BE2C (cell line): ENCODE data around the gene PRDM16.
A peak's percentile ranks its signal among the peaks of the same experiment; 100 is the strongest.

Experiments
- DNase-seq: peaks from one replicate; pipeline ENCODE4 v3.0.0-alpha.2; 2020
- H3K27me3 ChIP-seq: fragments of 250-450 bp; sonication (Bioruptor Pico); 2 replicates; pipeline ENCODE4 v1.5.1; 2020; ENCODE audit warnings: mild to moderate bottlenecking
- H3K36me3 ChIP-seq: fragments of 250-450 bp; sonication (Bioruptor Pico); 2 replicates; pipeline ENCODE4 v1.5.1; 2020; ENCODE audit warnings: mild to moderate bottlenecking
- H3K4me1 ChIP-seq: fragments of 250-450 bp; sonication (Bioruptor Pico); 2 replicates; pipeline ENCODE4 v1.5.1; 2020
- H3K4me3 ChIP-seq: 2 replicates; pipeline ENCODE4 v1.5.1; 2011; ENCODE audit warnings: low read depth, low read length
- H3K9me3 ChIP-seq: fragments of 250-450 bp; sonication (Bioruptor Pico); 2 replicates; pipeline ENCODE4 v1.5.1; 2020
- TF ChIP-seq, protein P1 (sequence below): IDR thresholded peaks from 2 replicates; pipeline ENCODE4 v1.5.1; 2012; ENCODE audit warnings: mild to moderate bottlenecking, low read depth, low read length

The PRDM16 gene

GRCh38 chr1:3457910-3458883, 389.2 kb downstream of the PRDM16 start:
- DNase-seq = peak; percentile 7
- Histone ChIP-seq H3K9me3 (no peaks in the 10 kb centered on the region), H3K36me3 (no peaks in the 10 kb centered on the region), H3K4me3 (no peak overlapping the region), H3K27me3 (no peaks in the 10 kb centered on the region), H3K4me1 (no peaks in the 10 kb centered on the region)
- TF ChIP-seq, protein P1, sequence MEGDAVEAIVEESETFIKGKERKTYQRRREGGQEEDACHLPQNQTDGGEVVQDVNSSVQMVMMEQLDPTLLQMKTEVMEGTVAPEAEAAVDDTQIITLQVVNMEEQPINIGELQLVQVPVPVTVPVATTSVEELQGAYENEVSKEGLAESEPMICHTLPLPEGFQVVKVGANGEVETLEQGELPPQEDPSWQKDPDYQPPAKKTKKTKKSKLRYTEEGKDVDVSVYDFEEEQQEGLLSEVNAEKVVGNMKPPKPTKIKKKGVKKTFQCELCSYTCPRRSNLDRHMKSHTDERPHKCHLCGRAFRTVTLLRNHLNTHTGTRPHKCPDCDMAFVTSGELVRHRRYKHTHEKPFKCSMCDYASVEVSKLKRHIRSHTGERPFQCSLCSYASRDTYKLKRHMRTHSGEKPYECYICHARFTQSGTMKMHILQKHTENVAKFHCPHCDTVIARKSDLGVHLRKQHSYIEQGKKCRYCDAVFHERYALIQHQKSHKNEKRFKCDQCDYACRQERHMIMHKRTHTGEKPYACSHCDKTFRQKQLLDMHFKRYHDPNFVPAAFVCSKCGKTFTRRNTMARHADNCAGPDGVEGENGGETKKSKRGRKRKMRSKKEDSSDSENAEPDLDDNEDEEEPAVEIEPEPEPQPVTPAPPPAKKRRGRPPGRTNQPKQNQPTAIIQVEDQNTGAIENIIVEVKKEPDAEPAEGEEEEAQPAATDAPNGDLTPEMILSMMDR = no peak

GRCh38 chr1:3459051-3459908, 390.3 kb downstream of the PRDM16 start:
- H3K4me1 ChIP-seq = no peaks in the 10 kb centered on the region
- H3K4me3 ChIP-seq = no peak overlapping the region
- TF ChIP-seq, protein P1 = no peak
- no peaks in the 10 kb centered on the region for H3K27me3 ChIP-seq
- no peaks in the 10 kb centered on the region for H3K36me3 ChIP-seq
- peak; percentile 2 for DNase-seq
- no peaks in the 10 kb centered on the region for H3K9me3 ChIP-seq

DNA sequence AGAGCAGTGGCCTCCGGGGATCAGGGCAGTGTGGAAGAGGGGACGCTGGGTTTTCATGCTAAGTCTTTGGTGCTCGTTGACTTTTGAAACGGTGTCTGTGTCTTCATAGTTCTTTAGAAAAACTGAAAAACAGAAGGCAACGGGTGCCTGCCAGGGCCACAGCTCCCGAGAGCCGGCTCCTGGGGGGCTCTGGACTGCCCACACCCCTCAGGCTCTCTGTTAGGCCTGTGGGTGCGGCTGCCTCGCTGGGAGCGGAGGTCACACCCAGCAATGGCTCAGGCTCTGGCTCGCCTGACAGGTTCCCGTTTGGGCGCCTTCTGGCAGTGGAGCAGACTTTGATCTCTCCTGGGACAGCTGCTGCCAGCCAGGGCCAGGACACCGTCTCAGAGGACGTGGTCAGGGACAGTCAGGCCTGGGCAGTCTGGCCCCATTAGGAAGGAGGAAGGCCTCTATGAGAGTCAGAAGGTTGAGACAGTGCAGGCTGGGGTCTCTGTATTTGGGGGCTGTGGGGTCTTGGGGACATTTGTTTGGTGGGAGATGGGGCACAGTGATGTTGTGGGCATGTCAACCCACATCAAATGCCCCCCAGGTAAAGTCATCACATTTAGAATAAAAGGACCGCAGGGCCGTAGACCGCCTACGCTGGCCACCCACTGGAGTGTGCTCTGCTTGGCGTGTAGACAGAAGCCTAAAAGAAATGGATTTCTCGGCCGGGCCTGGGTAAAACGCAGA, 391.1 kb downstream of the PRDM16 start:
- no peaks in the 10 kb centered on the region for H3K27me3 ChIP-seq

GRCh38 chr1:3460672-3461131, 391.7 kb downstream of the PRDM16 start:
- TF ChIP-seq, protein P1 = no peak
- no peaks in the 10 kb centered on the region for H3K4me1 ChIP-seq
- H3K36me3 ChIP-seq = no peaks in the 10 kb centered on the region
- H3K4me3 ChIP-seq = no peak overlapping the region
- no peaks in the 10 kb centered on the region for H3K27me3 ChIP-seq
- H3K9me3 ChIP-seq = no peaks in the 10 kb centered on the region
- DNase-seq = peak; percentile 1

More for the DNA sequence above, 391.1 kb downstream of the PRDM16 start:
- no peaks in the 10 kb centered on the region for H3K36me3 ChIP-seq
- DNase-seq = peak; percentile 14
- no peaks in the 10 kb centered on the region for H3K9me3 ChIP-seq
- no peaks in the 10 kb centered on the region for H3K4me1 ChIP-seq
- TF ChIP-seq, protein P1 = no peak
- H3K4me3 ChIP-seq = no peak overlapping the region

DNA sequence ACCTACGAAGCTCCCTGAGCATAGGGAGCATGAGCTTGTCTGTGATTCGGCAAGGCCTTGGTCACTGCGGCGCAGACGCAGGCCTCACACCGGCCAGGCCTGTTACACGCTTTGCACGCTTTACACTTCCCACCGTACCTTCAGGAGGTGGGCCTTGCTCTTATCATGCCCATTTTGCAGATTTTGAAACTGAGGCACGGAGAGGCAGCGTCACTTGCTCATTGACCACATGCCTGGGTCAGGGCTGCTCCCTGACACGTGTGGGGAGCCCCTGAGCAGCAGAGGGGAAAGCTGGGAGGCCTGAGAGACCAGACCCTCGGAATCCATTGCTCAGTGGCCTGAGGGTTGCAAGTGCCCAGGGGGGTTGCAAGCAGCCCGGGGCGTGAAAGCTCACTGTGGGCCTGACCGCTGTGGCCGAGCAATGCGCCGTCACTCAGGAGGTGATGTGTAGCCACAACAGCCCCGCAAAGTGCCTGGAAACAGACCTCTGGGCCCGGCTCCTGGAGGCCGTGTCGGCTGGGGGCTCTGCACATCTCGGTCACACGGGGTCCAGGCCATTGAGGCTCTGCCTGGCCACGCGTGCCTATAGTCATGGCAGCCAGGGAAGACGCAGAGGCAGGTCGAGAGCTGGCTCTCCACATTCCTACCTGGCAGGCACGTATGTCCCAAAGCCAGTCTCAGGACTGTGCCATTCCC, 392.4 kb downstream of the PRDM16 start:
- TF ChIP-seq, protein P1 = no peak
- Histone ChIP-seq H3K9me3 (no peaks in the 10 kb centered on the region), H3K4me3 (no peak overlapping the region), H3K36me3 (no peaks in the 10 kb centered on the region), H3K27me3 (no peaks in the 10 kb centered on the region), H3K4me1 (no peaks in the 10 kb centered on the region)
- peak; percentile 1 for DNase-seq
